Upper lobe of left lung (tissue), 4 donors: ENCODE measurements around the gene HEBP2.

Source experiments
- EP300 ChIP-seq, 4 donors: sonication (generic); formaldehyde crosslinking; IDR thresholded peaks; one replicate each; pipeline ENCODE4 v1.5.1; 2017; ENCODE audit warnings: antibody characterized with exemption in 4 of 4, control low read depth in 2 of 4
- POLR2A ChIP-seq, 4 donors: fragments of 450-650 bp; IDR thresholded peaks; one replicate each; pipeline ENCODE4 v1.5.1; 2016 to 2017; ENCODE audit warnings: antibody characterized with exemption in 4 of 4, mild to moderate bottlenecking in 2 of 4
- POLR2AphosphoS5 ChIP-seq, 2 donors: sonication (generic); formaldehyde crosslinking; IDR thresholded peaks; one replicate each; pipeline ENCODE4 v1.5.1; 2017; ENCODE audit warnings: antibody characterized with exemption in 2 of 2
- TF ChIP-seq, protein P1 (sequence below), 6 experiments: fragments of 450-650 bp in 4 of 6; fragments of 200-600 bp in 2 of 6; sonication (generic) in 2 of 6; IDR thresholded peaks; one replicate each; pipeline ENCODE4 v1.5.1; 2016 to 2019; ENCODE audit warnings: antibody characterized with exemption in 6 of 6

DNA sequence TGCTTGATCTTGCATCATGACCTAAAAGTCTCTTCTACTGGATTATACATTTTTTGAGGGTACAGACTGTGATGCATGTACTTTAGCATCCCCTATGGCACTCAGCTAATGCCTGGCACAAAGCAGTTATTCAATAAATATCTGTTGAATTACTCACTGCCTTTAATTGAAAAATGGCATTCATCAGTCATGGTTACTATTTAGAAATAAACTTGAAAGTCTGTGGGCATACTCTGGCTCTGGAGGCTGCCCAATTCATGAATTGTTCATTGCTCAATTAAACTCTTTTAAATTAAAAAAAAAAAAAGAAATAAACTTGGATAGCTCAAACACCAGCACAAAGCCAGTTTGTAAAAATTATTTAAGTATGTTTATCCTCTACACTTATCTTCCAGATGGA is 40.0 kb downstream of the HEBP2 start:
- TF ChIP-seq, protein P1, sequence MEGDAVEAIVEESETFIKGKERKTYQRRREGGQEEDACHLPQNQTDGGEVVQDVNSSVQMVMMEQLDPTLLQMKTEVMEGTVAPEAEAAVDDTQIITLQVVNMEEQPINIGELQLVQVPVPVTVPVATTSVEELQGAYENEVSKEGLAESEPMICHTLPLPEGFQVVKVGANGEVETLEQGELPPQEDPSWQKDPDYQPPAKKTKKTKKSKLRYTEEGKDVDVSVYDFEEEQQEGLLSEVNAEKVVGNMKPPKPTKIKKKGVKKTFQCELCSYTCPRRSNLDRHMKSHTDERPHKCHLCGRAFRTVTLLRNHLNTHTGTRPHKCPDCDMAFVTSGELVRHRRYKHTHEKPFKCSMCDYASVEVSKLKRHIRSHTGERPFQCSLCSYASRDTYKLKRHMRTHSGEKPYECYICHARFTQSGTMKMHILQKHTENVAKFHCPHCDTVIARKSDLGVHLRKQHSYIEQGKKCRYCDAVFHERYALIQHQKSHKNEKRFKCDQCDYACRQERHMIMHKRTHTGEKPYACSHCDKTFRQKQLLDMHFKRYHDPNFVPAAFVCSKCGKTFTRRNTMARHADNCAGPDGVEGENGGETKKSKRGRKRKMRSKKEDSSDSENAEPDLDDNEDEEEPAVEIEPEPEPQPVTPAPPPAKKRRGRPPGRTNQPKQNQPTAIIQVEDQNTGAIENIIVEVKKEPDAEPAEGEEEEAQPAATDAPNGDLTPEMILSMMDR (IDR thresholded peaks at IDR 0.05): no peak
- no peak for TF ChIP-seq POLR2A (IDR thresholded peaks at IDR 0.05)
- TF ChIP-seq EP300 (IDR thresholded peaks at IDR 0.05): no peak
- no peak for TF ChIP-seq POLR2AphosphoS5 (IDR thresholded peaks at IDR 0.05)
